Stimulated activated CD8-positive, alpha-beta memory T cell treated with anti-CD3 and anti-CD28 coated beads, Interleukin-7, amount 100 ng/mL, for 48 hours (primary cell): ENCODE results near the gene LHX4.

Experiments
- DNase-seq, 2 donors: peaks; one replicate each; pipeline ENCODE4 v3.0.0-alpha.2; 2020; ENCODE audit warnings: low read depth in 1 of 2; ENCODE audit errors: extremely low read depth in 1 of 2

The LHX4 gene

GRCh38 chr1:180224902-180225301, 5.2 kb upstream of the LHX4 start:
- DNase-seq, result no peak

- no peak for DNase-seq
Observed at GRCh38 chr1:180225403-180225802, 4.7 kb upstream of the LHX4 start.

GRCh38 chr1:180227861-180228647, 2.0 kb upstream of the LHX4 start:
- no peak for DNase-seq

GRCh38 chr1:180228648-180229482, 1.2 kb upstream of the LHX4 start:
- DNase-seq, result no peak

- no peak for DNase-seq
Observed at GRCh38 chr1:180230416-180230790, 339 bp downstream of the LHX4 start.

- DNase-seq, result no peak
Observed at GRCh38 chr1:180230791-180231505, 884 bp downstream of the LHX4 start.

GRCh38 chr1:180231506-180231921, 1.4 kb downstream of the LHX4 start:
- no peak for DNase-seq

GRCh38 chr1:180231936-180232335, 1.9 kb downstream of the LHX4 start:
- no peak for DNase-seq

GRCh38 chr1:180232521-180233043, 2.5 kb downstream of the LHX4 start:
- no peak for DNase-seq

GRCh38 chr1:180233191-180234011, 3.3 kb downstream of the LHX4 start:
- DNase-seq, result no peak

GRCh38 chr1:180234369-180235076, 4.5 kb downstream of the LHX4 start:
- DNase-seq, result no peak

- no peak for DNase-seq
Observed at GRCh38 chr1:180235077-180235501, 5.0 kb downstream of the LHX4 start.

GRCh38 chr1:180235502-180236239, 5.6 kb downstream of the LHX4 start:
- no peak for DNase-seq

GRCh38 chr1:180236698-180237509, 6.8 kb downstream of the LHX4 start:
- no peak for DNase-seq

- no peak for DNase-seq
Observed at GRCh38 chr1:180237869-180238476, 7.9 kb downstream of the LHX4 start.

- DNase-seq, result no peak
Observed at GRCh38 chr1:180238675-180239074, 8.6 kb downstream of the LHX4 start.

- DNase-seq, result no peak
Observed at GRCh38 chr1:180239145-180240096, 9.4 kb downstream of the LHX4 start.
